Endometrial microvascular endothelial cells (primary cell): ENCODE data around the gene POU2AF3. TPM values are rescaled to one million over a fixed set of nuclear protein-coding genes. Genes with fewer than 3 reads are reported as not detected.

Experiments used
- in situ Hi-C: cut with HindIII; loops from 2 replicates; pipeline ENCODE4 v1.10.0; 2017; ENCODE audit warnings: low sequenced_read_pairs, low pct_unique_long_range_greater_than_20kb; ENCODE audit errors: inconsistent ontology term
- total RNA-seq: library from RNA; depleted of rRNA; stranded (reverse); fragments of >200 nt; gene quantifications from one replicate; pipeline ENCODE4 v1.2.3, GENCODE V29; 2015; ENCODE audit errors: inconsistent ontology term

The POU2AF3 gene
- total RNA-seq, 1 donor from 2014 or later, result not detected

DNA sequence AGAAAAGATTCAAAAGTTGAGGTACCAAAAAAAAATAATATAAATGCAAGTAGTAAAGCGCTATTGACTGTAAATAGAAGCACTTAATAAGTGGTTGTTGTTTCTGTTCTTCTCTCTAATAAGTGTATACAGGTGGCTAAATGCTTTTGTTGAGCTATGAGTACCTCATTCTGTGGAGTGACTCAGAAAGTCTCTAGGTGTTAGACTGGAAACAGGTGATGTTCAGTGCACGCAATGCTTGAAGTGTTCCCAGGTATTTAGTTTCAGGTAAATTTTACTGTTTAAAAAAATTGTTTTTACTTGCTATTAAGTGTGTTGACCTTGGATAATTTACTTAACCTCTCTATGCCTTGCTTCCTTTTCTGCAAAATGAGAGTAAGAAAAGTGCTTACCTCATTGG is 24.2 kb downstream of the POU2AF3 start:
- in situ Hi-C loops, result no loop called here

DNA sequence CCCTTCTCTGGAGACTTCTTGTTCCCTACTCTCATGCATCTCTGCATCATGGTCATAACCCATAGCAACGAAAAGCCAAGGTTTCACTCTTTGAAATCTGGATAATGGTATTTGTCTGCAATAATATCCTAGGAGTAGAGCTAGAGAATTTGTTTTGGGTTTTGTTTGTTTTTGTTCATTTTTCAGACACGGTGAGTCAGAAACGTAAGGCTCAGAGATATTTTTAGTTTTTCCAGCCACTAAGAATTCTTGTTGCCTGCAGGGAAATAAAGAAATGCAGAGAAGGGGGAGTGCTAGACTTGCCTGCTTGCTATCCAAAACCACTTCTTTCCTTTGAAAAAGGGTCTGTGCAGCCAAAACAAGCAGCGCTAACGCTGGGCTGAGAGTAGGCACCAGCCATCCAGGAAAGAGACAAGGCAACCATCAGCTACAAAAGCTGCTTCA is 26.0 kb downstream of the POU2AF3 start:
- in situ Hi-C loops, result no loop called here

DNA sequence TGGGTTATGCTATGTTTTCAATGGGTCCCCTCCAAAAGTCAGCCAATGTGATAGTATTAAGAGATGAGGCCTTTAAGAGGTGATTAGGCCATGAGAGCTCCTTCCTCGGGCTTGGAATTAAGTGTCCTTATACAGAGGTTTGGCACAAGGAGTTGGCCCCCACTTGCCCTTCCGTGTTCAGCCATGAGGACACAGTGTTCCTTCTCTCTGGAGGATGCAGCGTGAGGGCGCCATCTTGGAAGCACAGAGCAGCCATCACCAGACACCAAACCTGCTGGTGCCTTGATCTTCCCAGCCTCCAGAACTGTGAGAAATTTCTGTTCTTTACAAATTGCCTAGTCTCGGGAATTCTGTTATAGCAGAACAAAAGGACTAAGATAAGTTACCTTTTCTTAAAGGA is 26.9 kb downstream of the POU2AF3 start:
- in situ Hi-C loops, result no loop called here

DNA sequence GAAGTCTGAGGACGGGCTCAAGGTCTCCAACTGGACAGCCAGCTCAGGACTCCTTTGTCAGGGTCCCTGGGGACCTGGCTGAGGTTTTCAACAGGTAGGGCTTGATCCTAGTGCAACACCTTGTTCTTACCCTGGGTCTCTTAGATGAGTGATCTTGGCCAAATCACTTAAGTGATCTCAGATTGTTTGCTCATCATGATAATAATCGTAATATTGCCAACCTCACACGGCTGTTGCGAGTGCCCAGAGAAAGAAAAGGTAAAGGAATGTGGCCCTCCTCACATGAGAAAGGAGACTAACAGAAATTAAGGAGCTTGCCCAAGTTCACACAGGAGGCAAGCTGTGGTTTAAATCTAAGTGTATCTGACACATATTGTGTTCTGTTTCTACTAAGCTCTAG is 28.5 kb downstream of the POU2AF3 start:
- in situ Hi-C loops, result no loop called here

DNA sequence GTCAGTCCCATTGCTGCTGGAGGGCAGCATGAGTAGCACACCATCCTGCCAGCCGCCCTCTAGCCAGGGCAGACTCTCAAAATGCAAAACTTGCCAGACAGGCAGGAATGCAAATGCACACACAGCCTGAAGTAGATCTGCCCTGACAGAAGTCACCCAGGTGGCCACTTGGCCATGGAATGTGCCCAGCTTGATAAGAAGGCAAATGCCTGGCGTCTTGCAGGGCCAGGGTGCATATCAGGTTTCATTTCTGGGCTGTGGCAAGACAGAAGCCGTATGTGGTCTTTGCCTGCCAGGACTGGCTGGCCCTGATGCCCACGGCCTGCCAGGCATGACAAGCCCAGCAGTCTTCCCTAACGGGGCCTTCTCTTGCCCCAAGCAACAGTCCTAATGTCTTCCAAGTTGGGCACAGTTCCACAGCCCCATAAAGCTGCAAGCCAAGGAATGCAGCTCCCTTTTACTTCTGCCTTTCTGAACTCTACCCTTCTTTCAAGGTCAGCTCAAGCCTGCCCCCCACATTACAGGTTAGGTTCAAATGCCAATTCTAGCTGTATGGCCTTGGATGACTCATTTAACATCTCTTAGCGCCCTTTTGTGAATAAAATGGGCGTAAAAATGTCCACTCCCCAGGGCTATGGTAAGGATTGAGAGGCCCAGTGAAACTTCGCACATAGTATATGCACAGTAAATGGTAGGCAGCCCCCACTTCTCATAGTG is 29.7 kb downstream of the POU2AF3 start:
- in situ Hi-C loops, result no loop called here

DNA sequence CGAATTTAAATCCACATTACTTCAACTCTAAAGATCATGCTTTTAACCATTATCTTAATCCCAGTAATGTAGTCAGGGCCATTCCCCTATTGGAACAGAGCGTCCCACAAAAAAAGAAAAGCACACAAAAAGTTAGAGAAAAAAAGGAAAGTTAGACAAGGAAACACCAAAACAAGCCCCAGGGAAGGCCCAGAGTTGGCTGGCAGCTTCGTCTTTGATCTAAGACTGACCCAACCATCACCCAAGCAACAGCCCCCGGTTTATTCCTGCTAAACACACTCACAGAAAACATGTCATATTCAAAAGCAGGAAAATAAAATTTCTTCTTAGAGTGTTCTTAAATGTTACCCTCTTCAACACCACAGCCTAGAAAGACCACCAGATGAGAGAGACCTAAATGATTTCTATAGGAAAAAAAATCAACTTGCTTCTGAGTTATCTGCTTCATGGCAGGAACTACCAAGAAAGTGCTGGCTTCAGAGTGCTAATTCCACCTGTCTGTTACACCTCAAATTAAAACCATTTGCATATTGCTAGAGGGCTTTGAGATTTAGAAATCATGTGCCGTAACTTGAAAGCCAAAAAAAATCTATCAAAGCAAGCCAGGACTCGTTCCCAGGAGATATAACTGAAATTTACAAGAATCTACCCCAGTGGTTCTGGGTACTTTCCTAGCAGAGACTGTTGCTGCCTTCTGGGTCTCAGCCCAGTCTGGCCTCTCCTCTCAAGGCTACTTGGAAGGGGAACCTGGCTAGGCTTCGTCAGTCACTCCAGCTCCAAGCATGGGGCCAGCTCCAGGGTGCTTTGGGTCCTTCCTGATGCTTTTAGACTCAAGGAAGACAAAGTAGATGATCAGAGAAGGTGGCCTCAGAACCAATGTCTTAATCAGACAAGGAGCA is 31.2 kb downstream of the POU2AF3 start:
- in situ Hi-C loops, result no loop called here

DNA sequence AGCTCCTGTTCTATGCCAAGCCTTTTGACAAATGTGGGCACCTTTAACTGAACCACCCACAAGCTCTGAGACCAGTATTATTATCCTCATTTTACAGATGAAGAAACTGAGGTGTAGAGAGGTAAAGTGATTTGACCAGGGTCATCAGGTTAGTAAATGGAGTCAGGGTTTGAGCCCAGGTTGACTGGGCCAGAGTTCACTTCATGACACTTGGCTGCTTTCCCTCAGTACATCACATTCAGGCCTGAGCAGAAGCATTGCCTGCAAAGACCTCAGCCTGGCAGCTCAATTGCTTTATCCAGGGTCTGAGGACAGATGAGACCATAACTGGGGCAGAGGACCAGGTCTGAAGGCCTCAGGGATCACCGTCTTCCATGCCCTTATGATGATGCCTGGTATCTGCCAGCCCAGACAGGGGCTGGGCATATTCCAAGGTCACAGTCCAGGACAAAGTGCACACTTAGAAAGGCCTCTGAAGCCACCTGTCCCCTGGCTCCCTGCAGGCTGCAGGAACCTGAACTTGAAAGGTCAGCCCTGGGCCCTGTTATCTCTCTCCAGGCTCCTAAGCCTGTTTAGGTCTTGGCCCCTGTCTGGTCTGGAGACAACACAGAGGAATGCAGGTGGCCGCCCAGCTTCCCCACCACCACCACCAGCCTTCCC is 32.0 kb downstream of the POU2AF3 start:
- in situ Hi-C loops, result no loop called here

DNA sequence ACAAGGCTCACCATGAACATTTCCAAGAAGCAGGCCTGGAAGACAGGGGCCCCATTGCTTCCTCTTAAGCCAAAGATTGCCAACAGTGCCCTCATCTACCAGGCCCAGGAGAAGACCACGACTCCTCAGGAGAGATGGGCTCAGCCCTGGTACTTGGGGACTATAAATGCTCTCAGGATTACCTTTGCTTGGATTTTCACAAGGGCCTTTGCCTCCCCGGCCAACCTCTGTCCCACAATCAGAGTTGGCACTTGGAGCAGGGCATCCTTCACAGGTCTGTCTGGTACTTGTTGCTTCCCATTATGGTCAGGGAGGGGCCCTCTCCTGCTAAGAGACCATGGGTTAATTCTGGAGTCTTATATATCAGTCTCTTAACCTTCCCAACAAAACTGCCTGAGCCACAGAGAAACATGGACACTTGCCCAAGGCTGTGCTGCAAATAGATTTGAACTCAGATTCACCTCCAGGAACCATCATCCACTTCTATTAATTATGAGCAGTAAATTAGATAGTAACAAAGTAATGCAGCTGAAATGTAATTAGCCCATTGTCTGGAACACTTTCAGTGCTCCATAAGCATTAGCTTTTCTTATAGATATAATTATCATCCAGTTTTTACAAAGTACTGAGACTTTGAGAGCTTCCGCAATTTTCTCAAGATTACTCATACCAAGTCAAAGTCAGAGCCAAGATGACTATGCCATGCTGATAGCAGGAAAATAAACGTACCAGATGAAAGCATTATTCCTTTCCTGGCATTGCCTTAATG is 33.5 kb downstream of the POU2AF3 start:
- in situ Hi-C loops, result no loop called here

DNA sequence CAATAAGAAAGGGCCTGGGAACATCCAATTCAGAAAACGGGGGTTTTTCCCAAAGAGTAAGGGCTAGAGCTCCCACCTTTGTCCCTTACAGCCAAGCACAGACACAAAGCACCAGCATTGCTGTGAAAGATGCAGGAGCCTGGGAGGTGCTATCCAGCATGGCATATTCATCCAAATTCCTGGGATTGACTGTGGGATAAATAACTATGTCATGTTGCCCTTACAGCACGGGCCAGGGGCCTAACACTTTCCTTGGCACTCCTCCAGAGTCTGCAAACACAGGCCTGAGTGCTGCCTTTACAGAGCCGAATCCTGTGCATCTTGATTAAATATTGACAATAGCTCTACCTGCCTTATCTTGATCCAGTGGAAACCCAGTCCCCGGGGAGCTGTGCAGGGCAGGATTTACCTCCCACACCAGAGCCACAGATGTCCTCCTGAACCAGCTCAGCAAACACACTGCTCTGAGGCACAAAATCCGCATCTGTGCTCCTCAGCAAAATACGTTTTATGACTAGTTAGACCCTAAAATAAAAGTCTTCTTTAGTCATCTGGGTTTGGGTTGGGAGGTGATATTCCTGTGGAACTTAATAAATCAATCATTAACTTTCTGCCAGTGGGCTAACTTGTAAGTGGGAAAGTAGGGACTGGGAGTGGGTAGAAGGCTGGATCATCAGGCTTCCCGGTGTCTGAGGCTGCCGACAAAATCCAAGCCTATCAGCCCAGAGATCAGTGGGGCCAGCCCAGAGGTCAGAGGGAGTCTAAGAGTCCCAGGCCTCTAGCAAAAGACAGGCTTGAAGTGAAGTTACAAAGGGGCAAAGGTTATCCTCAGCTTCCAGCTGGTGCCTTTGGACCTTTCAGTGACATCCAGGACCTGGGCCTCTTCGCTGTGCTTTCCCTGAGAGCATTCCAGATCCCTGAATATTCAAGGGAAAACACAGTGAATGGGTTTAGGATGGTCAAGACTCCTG is 36.5 kb downstream of the POU2AF3 start:
- in situ Hi-C loops, result no loop called here

DNA sequence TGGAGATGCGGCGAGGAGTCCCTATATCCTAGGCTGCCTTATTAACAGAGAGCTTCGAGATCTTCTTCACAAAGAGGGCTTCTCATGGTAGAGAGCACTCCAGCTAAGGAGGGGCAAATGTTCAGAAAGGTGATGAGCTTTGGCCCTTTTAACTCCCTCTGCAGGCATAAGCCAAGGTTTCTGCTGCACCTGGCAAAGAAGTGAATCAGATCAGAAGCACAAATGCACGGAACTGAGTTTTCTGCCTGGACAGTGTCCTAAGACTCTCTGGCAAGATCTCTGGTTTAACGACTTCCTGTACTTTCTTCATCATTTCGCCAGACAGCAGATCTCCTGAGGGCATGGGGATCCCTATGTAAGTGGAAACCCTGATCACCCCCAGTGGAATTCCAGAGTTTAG is 37.2 kb downstream of the POU2AF3 start:
- in situ Hi-C loops, result no loop called here

DNA sequence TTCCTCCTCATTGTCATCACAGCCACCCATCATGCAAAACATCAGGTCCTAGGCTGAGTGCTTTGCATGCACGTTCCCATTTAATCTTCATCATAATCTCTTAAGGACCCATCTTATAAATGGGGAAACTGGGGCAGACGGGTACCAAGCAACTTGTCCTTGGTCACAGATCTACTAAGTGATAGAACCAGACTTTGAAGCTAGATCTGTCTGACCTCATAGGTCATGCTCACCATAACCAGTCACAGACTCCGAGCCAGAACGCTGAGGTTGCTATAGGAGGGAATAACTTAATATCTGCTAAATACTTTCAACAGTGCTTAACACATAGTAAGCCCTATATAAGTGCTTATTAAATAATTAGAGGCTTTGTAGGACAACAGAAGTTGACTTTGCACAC is 37.7 kb downstream of the POU2AF3 start:
- in situ Hi-C loops, result no loop called here

DNA sequence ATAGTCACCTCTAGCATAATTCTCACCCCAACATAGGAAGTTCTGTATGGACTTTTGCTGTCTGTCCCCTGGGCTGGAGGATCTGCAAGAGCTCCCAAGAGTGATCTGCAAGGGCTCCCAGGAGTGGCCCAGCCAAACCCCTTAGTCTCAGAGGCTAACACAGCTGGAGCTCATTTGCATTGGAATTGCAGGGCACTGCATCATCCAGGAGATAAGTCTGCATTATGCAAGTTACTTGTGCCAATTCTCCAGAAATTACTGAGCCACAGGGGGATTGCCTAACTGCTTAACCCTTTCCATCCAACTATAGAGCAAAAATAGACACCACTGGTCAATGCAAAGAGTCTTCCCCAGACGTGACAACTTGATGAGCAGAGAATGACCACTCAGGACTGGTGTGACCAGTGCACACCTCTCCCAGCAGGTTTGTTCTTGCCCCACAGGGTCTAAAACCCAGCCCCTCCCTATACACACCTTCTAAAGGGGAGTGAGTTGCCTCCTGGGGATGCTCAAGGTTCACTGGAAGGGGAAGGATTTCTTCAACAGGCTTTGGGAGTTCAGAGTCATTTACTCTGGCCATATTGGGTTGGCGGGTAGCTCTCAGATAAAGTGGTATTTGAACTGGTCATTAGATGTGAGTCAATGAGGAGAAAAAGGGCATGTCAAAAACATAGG is 38.4 kb downstream of the POU2AF3 start:
- in situ Hi-C loops, result no loop called here

DNA sequence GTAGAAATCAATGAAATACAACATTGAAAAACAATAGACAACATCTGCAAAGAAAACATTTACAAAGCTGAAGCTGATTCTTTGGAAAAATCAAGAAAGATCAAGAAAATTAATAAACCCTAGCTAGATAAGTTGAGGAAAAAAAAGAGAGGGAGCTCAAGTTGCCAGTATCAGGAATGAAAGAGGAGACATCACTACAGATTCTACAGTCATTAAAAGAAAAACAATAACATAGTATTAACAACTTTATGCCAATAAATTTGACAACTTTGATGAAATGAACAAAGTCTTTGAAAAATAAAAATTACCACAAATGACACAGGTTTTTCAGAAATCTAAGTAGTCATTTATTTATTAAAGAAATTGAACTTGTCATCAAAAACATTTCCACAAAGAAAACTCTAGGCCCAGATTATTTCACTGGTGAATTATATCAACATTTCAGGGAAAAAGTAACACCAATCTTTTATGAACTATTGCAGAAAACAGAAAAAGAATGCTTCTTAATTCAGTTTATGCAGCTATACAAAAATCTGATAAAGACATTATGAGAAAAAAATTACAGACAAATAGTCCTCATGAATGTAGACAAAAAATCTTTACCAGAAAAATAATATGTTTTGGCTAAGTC is 41.5 kb downstream of the POU2AF3 start:
- in situ Hi-C loops, result no loop called here

DNA sequence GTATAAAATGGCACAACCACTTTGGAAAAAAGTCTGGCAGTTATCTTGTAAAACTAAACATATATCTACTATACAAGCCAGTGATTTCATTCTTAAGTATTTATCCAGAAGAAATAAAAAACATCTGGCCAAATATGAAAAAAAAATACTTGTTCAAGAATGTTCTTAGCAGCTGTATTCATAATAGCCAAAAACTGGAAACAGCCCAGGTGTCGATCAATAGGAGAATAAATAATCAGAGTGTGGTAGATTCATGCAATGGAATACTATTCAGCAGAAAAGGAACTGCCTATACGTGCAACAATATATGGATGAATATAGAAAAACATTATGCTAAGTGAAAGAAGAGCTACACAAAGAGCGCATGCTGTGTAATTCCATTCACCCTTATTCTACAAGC is 44.0 kb downstream of the POU2AF3 start:
- in situ Hi-C loops, result no loop called here

DNA sequence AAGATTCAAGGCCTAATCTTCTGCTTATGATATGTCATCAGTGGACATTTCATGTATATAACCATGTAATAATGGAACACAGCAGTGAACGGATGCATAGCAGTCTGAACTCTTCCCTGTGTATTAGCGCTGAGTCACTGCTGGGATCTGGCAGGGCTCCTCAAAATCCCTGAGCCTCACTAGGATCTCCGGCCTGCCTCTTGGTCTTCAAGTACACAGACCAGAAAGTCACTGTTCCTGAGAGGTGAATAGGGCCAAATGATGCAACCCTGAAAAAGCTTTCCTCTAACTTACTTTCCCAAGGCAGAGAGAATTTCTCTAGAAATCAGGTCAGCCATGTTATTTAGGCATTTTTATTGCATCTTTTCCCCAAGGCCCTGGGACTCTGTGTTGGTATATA is 45.7 kb downstream of the POU2AF3 start:
- in situ Hi-C loops, result no loop called here

DNA sequence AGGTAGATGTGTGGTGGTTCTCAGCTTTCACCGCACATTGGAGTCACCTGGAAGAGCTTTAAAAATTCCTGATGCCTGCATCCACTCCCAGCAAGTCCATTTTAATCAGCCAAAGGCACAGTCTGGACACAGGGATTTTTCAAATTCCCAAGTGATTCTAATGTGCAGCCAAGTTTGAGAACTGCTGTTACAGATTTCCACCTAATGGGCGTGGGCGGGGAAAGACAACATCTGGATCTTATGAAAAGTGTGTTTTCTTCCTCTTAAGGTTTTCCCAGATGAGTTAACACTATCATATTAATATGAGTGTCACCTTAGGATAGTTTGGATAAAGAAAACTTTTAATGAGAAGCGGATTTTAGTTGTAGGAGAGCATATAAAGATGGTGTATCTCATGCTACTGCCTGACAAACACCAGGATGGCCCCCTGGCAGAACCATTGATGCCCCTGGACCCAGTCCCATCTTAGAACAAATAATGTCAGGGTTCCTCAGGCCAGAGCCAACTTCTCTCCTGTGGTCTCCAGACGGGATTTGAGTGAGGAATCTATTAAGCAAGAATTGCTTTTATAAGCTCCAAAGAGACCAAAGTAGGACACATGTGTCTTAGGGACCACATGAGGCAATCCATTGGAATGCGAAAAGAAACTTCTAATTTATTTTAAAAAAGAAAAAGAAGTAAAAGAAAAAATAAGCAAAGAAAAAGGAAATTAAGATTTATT is 48.8 kb downstream of the POU2AF3 start:
- in situ Hi-C loops, result no loop called here
